ENCODE measurements around the gene TSHZ2. TPM values are rescaled to one million over a fixed set of nuclear protein-coding genes. Genes with fewer than 3 reads are reported as not detected.

The TSHZ2 gene
- total RNA-seq, 4 donors from 2014 or later = 4.0 to 57.8 (median 10.3) TPM

GRCh38 chr20:53079828-53080686, 107.9 kb downstream of the TSHZ2 start:
- no peaks in the 10 kb centered on the region for H3K27me3 ChIP-seq
- TF ChIP-seq POLR2A (IDR thresholded peaks at IDR 0.05) = no peak
- TF ChIP-seq, protein P1, sequence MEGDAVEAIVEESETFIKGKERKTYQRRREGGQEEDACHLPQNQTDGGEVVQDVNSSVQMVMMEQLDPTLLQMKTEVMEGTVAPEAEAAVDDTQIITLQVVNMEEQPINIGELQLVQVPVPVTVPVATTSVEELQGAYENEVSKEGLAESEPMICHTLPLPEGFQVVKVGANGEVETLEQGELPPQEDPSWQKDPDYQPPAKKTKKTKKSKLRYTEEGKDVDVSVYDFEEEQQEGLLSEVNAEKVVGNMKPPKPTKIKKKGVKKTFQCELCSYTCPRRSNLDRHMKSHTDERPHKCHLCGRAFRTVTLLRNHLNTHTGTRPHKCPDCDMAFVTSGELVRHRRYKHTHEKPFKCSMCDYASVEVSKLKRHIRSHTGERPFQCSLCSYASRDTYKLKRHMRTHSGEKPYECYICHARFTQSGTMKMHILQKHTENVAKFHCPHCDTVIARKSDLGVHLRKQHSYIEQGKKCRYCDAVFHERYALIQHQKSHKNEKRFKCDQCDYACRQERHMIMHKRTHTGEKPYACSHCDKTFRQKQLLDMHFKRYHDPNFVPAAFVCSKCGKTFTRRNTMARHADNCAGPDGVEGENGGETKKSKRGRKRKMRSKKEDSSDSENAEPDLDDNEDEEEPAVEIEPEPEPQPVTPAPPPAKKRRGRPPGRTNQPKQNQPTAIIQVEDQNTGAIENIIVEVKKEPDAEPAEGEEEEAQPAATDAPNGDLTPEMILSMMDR (IDR thresholded peaks at IDR 0.05) = no peak
- no peaks in the 10 kb centered on the region for H3K36me3 ChIP-seq
- H3K27ac ChIP-seq = no peak overlapping the region
- no peaks in the 10 kb centered on the region for H3K4me1 ChIP-seq
- DNase-seq = no peak
- H3K4me3 ChIP-seq = no peak overlapping the region
- H3K9me3 ChIP-seq = no peaks in the 10 kb centered on the region

DNA sequence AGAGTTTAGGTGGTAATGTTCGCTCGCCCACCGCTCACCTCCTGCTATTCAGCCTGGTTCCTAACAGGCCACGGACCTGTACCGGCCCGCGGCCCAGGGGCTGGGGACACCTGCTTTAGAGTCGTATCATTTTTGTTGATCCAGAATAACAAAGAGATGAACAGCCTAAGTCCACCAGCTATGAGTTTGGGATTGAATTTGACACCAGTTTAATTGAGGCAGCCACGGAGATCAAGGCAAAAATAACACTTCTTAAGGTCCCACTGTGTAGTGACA, 108.5 kb downstream of the TSHZ2 start:
- TF ChIP-seq, protein P1 (IDR thresholded peaks at IDR 0.05) = no peak
- TF ChIP-seq POLR2A (IDR thresholded peaks at IDR 0.05) = no peak
- Histone ChIP-seq H3K9me3 (no peaks in the 10 kb centered on the region), H3K4me1 (no peaks in the 10 kb centered on the region), H3K36me3 (no peaks in the 10 kb centered on the region), H3K27me3 (no peaks in the 10 kb centered on the region), H3K4me3 (no peak overlapping the region), H3K27ac (no peak overlapping the region)
- no peak for DNase-seq

GRCh38 chr20:53080969-53081871, 109.1 kb downstream of the TSHZ2 start:
- Histone ChIP-seq H3K27ac (no peak overlapping the region), H3K9me3 (no peaks in the 10 kb centered on the region), H3K4me1 (no peaks in the 10 kb centered on the region), H3K27me3 (no peaks in the 10 kb centered on the region), H3K36me3 (no peaks in the 10 kb centered on the region), H3K4me3 (no peak overlapping the region)
- no peak for DNase-seq
- TF ChIP-seq, protein P1 (IDR thresholded peaks at IDR 0.05) = no peak
- TF ChIP-seq POLR2A (IDR thresholded peaks at IDR 0.05) = no peak

DNA sequence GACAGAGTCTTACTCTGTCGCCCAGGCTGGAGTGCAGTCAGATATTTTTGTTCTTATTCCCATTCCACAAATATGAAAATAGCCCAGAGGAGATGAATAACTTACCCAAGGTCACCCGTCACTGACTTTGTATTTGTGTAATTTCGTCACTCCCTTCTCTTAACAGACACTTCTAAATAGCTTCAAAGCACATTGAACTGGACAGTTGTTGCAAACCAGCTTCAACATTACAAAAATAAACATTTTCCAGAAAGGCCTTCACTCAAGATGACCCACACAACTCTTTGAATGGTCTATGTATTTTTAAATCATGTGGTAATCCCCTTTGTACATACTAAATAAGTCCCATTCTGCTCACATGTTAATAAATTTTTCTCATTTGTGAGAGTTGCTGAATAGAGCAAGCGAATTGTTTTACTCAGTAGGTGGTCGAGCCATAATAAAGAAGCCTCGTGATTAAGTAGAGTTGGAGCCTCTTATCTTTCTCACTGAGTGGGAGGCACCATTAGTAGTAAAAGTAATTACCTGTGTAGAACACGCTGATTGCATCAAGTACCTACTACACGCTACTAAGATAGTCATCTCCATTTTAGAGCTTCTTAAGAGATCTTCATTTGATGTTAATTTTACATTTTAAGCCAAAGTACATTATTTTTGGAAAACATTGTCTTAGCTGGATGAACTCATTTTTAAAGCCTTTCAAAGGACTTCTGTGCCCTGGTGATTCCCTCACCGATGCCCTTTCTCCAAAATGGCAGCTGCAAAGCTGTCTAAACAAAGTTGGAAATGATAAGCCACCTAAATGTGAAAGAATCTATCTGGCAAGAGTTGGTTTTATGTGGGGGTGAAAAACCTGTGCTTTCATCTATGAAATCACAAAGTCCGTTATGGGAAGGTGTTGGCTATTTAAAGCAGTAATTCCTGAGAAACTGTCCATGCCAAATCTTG, 110.0 kb downstream of the TSHZ2 start:
- TF ChIP-seq, protein P1 (IDR thresholded peaks at IDR 0.05) = no peak
- TF ChIP-seq POLR2A (IDR thresholded peaks at IDR 0.05) = no peak
- Histone ChIP-seq H3K4me1 (no peaks in the 10 kb centered on the region), H3K9me3 (no peaks in the 10 kb centered on the region), H3K27ac (no peak overlapping the region), H3K4me3 (no peak overlapping the region), H3K27me3 (no peaks in the 10 kb centered on the region), H3K36me3 (no peaks in the 10 kb centered on the region)
- DNase-seq = no peak

DNA sequence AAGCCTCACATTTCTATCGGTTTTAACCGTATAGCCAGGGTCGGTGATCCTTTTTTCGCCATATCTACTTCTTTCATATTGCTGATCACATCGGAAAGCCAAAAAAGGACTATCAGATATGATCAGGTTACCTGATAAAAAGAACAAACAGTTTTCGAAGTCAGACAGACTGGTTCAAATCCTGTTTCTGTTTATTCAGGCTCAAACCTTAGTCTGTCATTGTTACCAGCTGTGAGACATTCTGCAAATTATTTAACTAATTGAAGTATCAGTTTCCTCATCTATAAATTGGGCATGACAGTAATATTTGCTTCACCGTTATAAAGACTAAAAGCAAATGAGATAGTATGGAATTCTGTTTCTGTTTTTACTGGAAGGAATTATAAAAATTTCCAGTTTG, 111.3 kb downstream of the TSHZ2 start:
- Histone ChIP-seq H3K27me3 (no peaks in the 10 kb centered on the region), H3K36me3 (no peaks in the 10 kb centered on the region), H3K9me3 (no peaks in the 10 kb centered on the region), H3K4me1 (no peaks in the 10 kb centered on the region), H3K4me3 (no peak overlapping the region), H3K27ac (no peak overlapping the region)
- no peak for TF ChIP-seq POLR2A (IDR thresholded peaks at IDR 0.05)
- TF ChIP-seq, protein P1 (IDR thresholded peaks at IDR 0.05) = no peak
- no peak for DNase-seq
